Prostate gland (tissue), 2 donors: ENCODE measurements around the gene KLHL35. TPM values are rescaled to one million over a fixed set of nuclear protein-coding genes. Genes with fewer than 3 reads are reported as not detected.
"Not testable (repeated sequence)": the region's sequence is repeated elsewhere in the genome, so short reads cannot be mapped to it uniquely, and the experiment has no call there.

Source experiments
- DNase-seq: peaks from one replicate; pipeline ENCODE4 v3.0.0-alpha.2; 2019; ENCODE audit warnings: low spot score
- H3K27ac ChIP-seq, 2 donors: fragments of 200-600 bp; sonication (generic); 2 replicates each; pipeline ENCODE4 v1.5.1; 2017 to 2019
- H3K27me3 ChIP-seq: fragments of 200-600 bp; sonication (generic); replicated peaks from 2 replicates; pipeline ENCODE4 v1.5.1; 2019; ENCODE audit not compliant: insufficient read depth
- H3K36me3 ChIP-seq, 2 donors: fragments of 200-600 bp; sonication (generic); 1 replicate in 1 of 2; 2 replicates in 1 of 2; pipeline versions ENCODE4 v1.5.1 to v1.8.1; 2017 to 2019
- H3K4me1 ChIP-seq: fragments of 200-600 bp; sonication (generic); replicated peaks from 2 replicates; pipeline ENCODE4 v1.5.1; 2019
- H3K4me3 ChIP-seq, 2 donors: fragments of 200-600 bp; sonication (generic); 2 replicates each; pipeline ENCODE4 v1.5.1; 2017 to 2019
- H3K9me3 ChIP-seq: fragments of 200-600 bp; sonication (generic); 2 replicates; pipeline ENCODE4 v1.5.1; 2017
- CTCF ChIP-seq, 4 experiments: fragments of 200-600 bp in 2 of 4; fragments of 450-650 bp in 2 of 4; sonication (generic) in 2 of 4; IDR thresholded peaks; 1 replicate in 3 of 4; 2 replicates in 1 of 4; pipeline ENCODE4 v1.5.1; 2016 to 2019; ENCODE audit warnings: antibody characterized with exemption in 4 of 4, mild to moderate bottlenecking in 2 of 4, moderate library complexity in 2 of 4
- POLR2A ChIP-seq: fragments of 450-650 bp; IDR thresholded peaks from one replicate; pipeline ENCODE4 v1.6.1; 2016; ENCODE audit warnings: antibody characterized with exemption, mild to moderate bottlenecking
- POLR2AphosphoS5 ChIP-seq: sonication (generic); formaldehyde crosslinking; IDR thresholded peaks from one replicate; pipeline ENCODE4 v1.6.1; 2017; ENCODE audit warnings: antibody characterized with exemption
- WGBS: methylation state at CpG from one replicate; pipeline ENCODE4 v1.1.5; 2018; 5-methylcytosine and 5-hydroxymethylcytosine counted together
- intact Hi-C: fragments of 100-400 bp; cut with DNase I; formaldehyde crosslinking; loops from one replicate; pipeline ENCODE4 v1.14.2; 2022
- total RNA-seq, 2 donors: library from RNA; depleted of rRNA; stranded (reverse); fragments of >200 nt; gene quantifications; one replicate each; pipeline ENCODE4 v1.1.0, GENCODE V29; 2016

The KLHL35 gene
- total RNA-seq, 2 donors from 2014 or later, result 0.46 to 28.4 TPM

GRCh38 chr11:75421035-75421602 is 11.9 kb downstream of the KLHL35 start:
- no peak overlapping the region for H3K4me3 ChIP-seq
- H3K4me1 ChIP-seq, result no peaks in the 10 kb centered on the region
- WGBS, result 82% methylated on average over 11 of the region's 11 CpGs
- no peaks in the 10 kb centered on the region for H3K36me3 ChIP-seq
- TF ChIP-seq POLR2AphosphoS5, result no peak
- no peak for TF ChIP-seq CTCF (IDR thresholded peaks at IDR 0.05)
- TF ChIP-seq POLR2A, result no peak
- no peak for DNase-seq
- peak overlapping the region in 1 of 2 donors; percentile 17 for H3K27ac ChIP-seq
- no peaks in the 10 kb centered on the region for H3K27me3 ChIP-seq
- no peaks in the 10 kb centered on the region for H3K9me3 ChIP-seq
- intact Hi-C loops, result no loop called here

- no peak overlapping the region for H3K27ac ChIP-seq
- no peaks in the 10 kb centered on the region for H3K9me3 ChIP-seq
- no peaks in the 10 kb centered on the region for H3K36me3 ChIP-seq
- H3K4me3 ChIP-seq, result no peak overlapping the region
- H3K27me3 ChIP-seq, result no peaks in the 10 kb centered on the region
- TF ChIP-seq POLR2AphosphoS5 (no peak), POLR2A (no peak), CTCF (IDR thresholded peaks at IDR 0.05) (no peak)
- no peaks in the 10 kb centered on the region for H3K4me1 ChIP-seq
- WGBS, result 79% methylated on average over 14 of the region's 14 CpGs
- intact Hi-C loops, result no loop called here
- DNase-seq, result no peak
These were observed 12.6 kb downstream of the KLHL35 start for GRCh38 chr11:75420224-75421034.

- 89% methylated on average over 2 of the region's 2 CpGs for WGBS
- DNase-seq, result no peak
- no peak overlapping the region for H3K27ac ChIP-seq
- intact Hi-C loops, result no loop called here
- no peaks in the 10 kb centered on the region for H3K36me3 ChIP-seq
- no peaks in the 10 kb centered on the region for H3K9me3 ChIP-seq
- no peaks in the 10 kb centered on the region for H3K27me3 ChIP-seq
- TF ChIP-seq POLR2AphosphoS5 (no peak), POLR2A (no peak), CTCF (IDR thresholded peaks at IDR 0.05) (no peak)
- no peak overlapping the region for H3K4me3 ChIP-seq
- H3K4me1 ChIP-seq, result no peaks in the 10 kb centered on the region
These were observed 19.1 kb downstream of the KLHL35 start for GRCh38 chr11:75413864-75414263.

- H3K4me1 ChIP-seq, H3K27ac ChIP-seq, H3K4me3 ChIP-seq, H3K27me3 ChIP-seq, H3K9me3 ChIP-seq, H3K36me3 ChIP-seq, intact Hi-C loops, DNase-seq: not testable (repeated sequence)
- 90% methylated on average over 10 of the region's 10 CpGs for WGBS
These were observed 19.9 kb downstream of the KLHL35 start for GRCh38 chr11:75413146-75413545.

GRCh38 chr11:75409971-75410370 is 23.0 kb downstream of the KLHL35 start:
- WGBS, result 96% methylated on average over 10 of the region's 33 CpGs
- intact Hi-C loops, result loop anchor here (2.0 kb wide), 1 partner anchor 35 kb away; no protein-coding TSS in a partner anchor
- H3K4me1 ChIP-seq, H3K4me3 ChIP-seq, H3K36me3 ChIP-seq, H3K27ac ChIP-seq, H3K27me3 ChIP-seq, H3K9me3 ChIP-seq, DNase-seq: not testable (repeated sequence)

- no peaks in the 10 kb centered on the region for H3K27me3 ChIP-seq
- WGBS, result 84% methylated on average over 2 of the region's 2 CpGs
- intact Hi-C loops, result loop anchor here (2.0 kb wide), 1 partner anchor 36 kb away; no protein-coding TSS in a partner anchor
- no peak overlapping the region for H3K4me3 ChIP-seq
- no peak for DNase-seq
- no peaks in the 10 kb centered on the region for H3K4me1 ChIP-seq
- H3K36me3 ChIP-seq, result peaks cover 8 to 9% of the 10 kb centered on the region in 2 donors
- TF ChIP-seq POLR2A (no peak), POLR2AphosphoS5 (no peak), CTCF (IDR thresholded peaks at IDR 0.05) (no peak)
- no peaks in the 10 kb centered on the region for H3K9me3 ChIP-seq
- H3K27ac ChIP-seq, result no peak overlapping the region
These were observed 24.1 kb downstream of the KLHL35 start for GRCh38 chr11:75408957-75409219.
